Activated B cell treated with CpG ODN at 0.5 μM for 24 hours (primary cell): Measurements from ENCODE around the gene MRPL34. TPM values are rescaled to one million over a fixed set of nuclear protein-coding genes. Genes with fewer than 3 reads are reported as not detected.
A peak's percentile ranks its signal among the peaks of the same experiment; 100 is the strongest.

ENCODE experiments used
- ATAC-seq: fragments of 200-7000 bp; cut with Tn5 transposase; one replicate; pipeline ENCODE4 v1.10.0; 2021; ENCODE audit warnings: low read depth, mild to moderate bottlenecking, moderate library complexity
- CTCF ChIA-PET: fragments of 350-600 bp; sonication (Branson Sonifier 250); formaldehyde crosslinking; loops from one replicate; lab custom pipeline; 2021; ENCODE audit warnings: antibody characterized with exemption; lab: Charles Lee
- POLR2A ChIA-PET: fragments of 350-600 bp; sonication (Branson Sonifier 250); formaldehyde crosslinking; loops from one replicate; lab custom pipeline; 2021; ENCODE audit warnings: antibody characterized with exemption; lab: Charles Lee
- DNase-seq: peaks from one replicate; pipeline ENCODE4 v3.0.0; 2022
- H3K27ac Mint-ChIP-seq: one replicate; pipeline ENCODE4 v1.8.0; 2020; ENCODE audit warnings: mixed read lengths
- H3K27me3 Mint-ChIP-seq: one replicate; pipeline ENCODE4 v1.8.0; 2021; ENCODE audit warnings: mixed read lengths
- H3K36me3 Mint-ChIP-seq: one replicate; pipeline ENCODE4 v1.8.0; 2021; ENCODE audit warnings: low read depth, mixed read lengths
- H3K4me1 Mint-ChIP-seq: one replicate; pipeline ENCODE4 v1.8.0; 2021; ENCODE audit warnings: mixed read lengths
- H3K4me3 Mint-ChIP-seq: one replicate; pipeline ENCODE4 v1.8.0; 2020; ENCODE audit warnings: mild to moderate bottlenecking, mixed read lengths
- H3K9me3 Mint-ChIP-seq: one replicate; pipeline ENCODE4 v1.8.0; 2020; ENCODE audit warnings: mixed read lengths
- CTCF ChIP-seq: fragments of 200-600 bp; IDR thresholded peaks from one replicate; pipeline ENCODE4 v1.8.0; 2022; ENCODE audit warnings: antibody characterized with exemption, mild to moderate bottlenecking
- intact Hi-C: fragments of 100-400 bp; cut with micrococcal nuclease; formaldehyde crosslinking; loops from one replicate; pipeline ENCODE4 v1.15.1; 2024
- total RNA-seq: library from RNA; stranded (reverse); gene quantifications from 2 replicates; pipeline ENCODE4 v1.2.3, GENCODE V29; 2022

The MRPL34 gene
- total RNA-seq = 38.2 and 46.1 TPM in 2 replicates

GRCh38 chr19:17305517-17306284 lies at the start of gene MRPL34:
MRPL34 (plus strand) TSS chr19:17305872; CDS start chr19:17305893, 21 bp downstream.
- ChIA-PET POLR2A (interaction anchor here (0.5 to 1.2 kb wide), 26 partner anchors 13 to 1227 kb away, joined by 3 to 19 read pairs (median 4); partner anchors contain the start of genes ANO8, BABAM1, MVB12A and USE1), CTCF (interaction anchor here (0.7 to 2.3 kb wide), 13 partner anchors 11 to 240 kb away, joined by 3 to 14 read pairs (median 4); partner anchors contain the start of genes ANKLE1, ANO8 and BABAM1)
- peaks cover 51% of the 10 kb centered on the region for H3K4me1 Mint-ChIP-seq
- H3K36me3 Mint-ChIP-seq = peaks cover 7% of the 10 kb centered on the region
- intact Hi-C loops = loop anchor here (1.0 to 10.0 kb wide), 7 partner anchors 13 to 718 kb away; partner anchors contain the start of genes BABAM1 and GTPBP3
- TF ChIP-seq CTCF = no peak
- DNase-seq = peak; percentile 88
- H3K27ac Mint-ChIP-seq = peak within 1 kb of the TSS; percentile 91
- no peaks in the 10 kb centered on the region for H3K27me3 Mint-ChIP-seq
- peak; percentile 69 for ATAC-seq
- no peaks in the 10 kb centered on the region for H3K9me3 Mint-ChIP-seq
- peak within 1 kb of the TSS; percentile 88 for H3K4me3 Mint-ChIP-seq

GRCh38 chr19:17256130-17256529 lies 49.5 kb upstream of the MRPL34 start:
- ChIA-PET POLR2A (interaction anchor here (0.7 to 1.4 kb wide), 3 partner anchors 10 to 72 kb away, joined by 3 to 5 read pairs (median 3); no protein-coding TSS in a partner anchor), CTCF (interaction anchor here (1.1 kb wide), 1 partner anchor 26 kb away, joined by 3 read pairs; no protein-coding TSS in a partner anchor)
- TF ChIP-seq CTCF = no peak
- Mint-ChIP-seq H3K4me1 (peaks cover 6% of the 10 kb centered on the region), H3K27me3 (no peaks in the 10 kb centered on the region), H3K36me3 (no peaks in the 10 kb centered on the region), H3K4me3 (no peak overlapping the region), H3K27ac (no peak overlapping the region), H3K9me3 (no peaks in the 10 kb centered on the region)
- ATAC-seq (no peak), DNase-seq (no peak)
- intact Hi-C loops = no loop called here

- TF ChIP-seq CTCF = no peak
- Mint-ChIP-seq H3K27ac (no peak overlapping the region), H3K27me3 (no peaks in the 10 kb centered on the region), H3K9me3 (no peaks in the 10 kb centered on the region), H3K4me1 (peaks cover 6% of the 10 kb centered on the region), H3K36me3 (no peaks in the 10 kb centered on the region), H3K4me3 (no peak overlapping the region)
- intact Hi-C loops = no loop called here
- ATAC-seq (no peak), DNase-seq (no peak)
- ChIA-PET POLR2A (interaction anchor here (0.6 to 1.2 kb wide), 3 partner anchors 8 to 134 kb away, joined by 3 to 4 read pairs (median 3); partner anchors contain the start of gene BABAM1), CTCF (interaction anchor here (0.6 to 2.9 kb wide), 5 partner anchors 10 to 127 kb away, joined by 3 to 19 read pairs (median 10); partner anchors contain the start of genes ANKLE1 and MRPL34)
Measured at GRCh38 chr19:17259118-17259780, 46.4 kb upstream of the MRPL34 start.

GRCh38 chr19:17259934-17260333 lies 45.7 kb upstream of the MRPL34 start:
- POLR2A ChIA-PET = interaction anchor here (0.8 to 1.3 kb wide), 3 partner anchors 10 to 34 kb away, joined by 4 to 11 read pairs (median 5); partner anchors contain the start of genes ANKLE1 and OCEL1
- Mint-ChIP-seq H3K4me1 (peaks cover 11% of the 10 kb centered on the region), H3K27ac (no peak overlapping the region), H3K4me3 (no peak overlapping the region), H3K9me3 (no peaks in the 10 kb centered on the region), H3K36me3 (no peaks in the 10 kb centered on the region), H3K27me3 (no peaks in the 10 kb centered on the region)
- intact Hi-C loops = no loop called here
- CTCF ChIA-PET = interaction anchor here (0.6 to 2.9 kb wide), 9 partner anchors 11 to 126 kb away, joined by 3 to 19 read pairs (median 4); partner anchors contain the start of genes ANKLE1 and MRPL34
- no peak for ATAC-seq
- TF ChIP-seq CTCF = no peak
- no peak for DNase-seq
